ENCODE measurements around the gene STK38.

STK38 gene

GRCh38 chr6:36559011-36559793 lies 11.9 kb upstream of the STK38 start:
- TF ChIP-seq JUND (IDR thresholded peaks at IDR 0.05; ENCODE audit: low read depth): no peak
- in situ Hi-C loops (cut with HindIII; ENCODE audit: low pct_unique_long_range_greater_than_20kb, low sequenced_read_pairs): no loop called here

GRCh38 chr6:36556281-36556680 lies 9.0 kb upstream of the STK38 start:
- no peak for TF ChIP-seq JUND (IDR thresholded peaks at IDR 0.05; ENCODE audit: low read depth)
- DNase-seq (ENCODE audit: low read depth in 1 of 2, low spot score in 1 of 2): no peak
- in situ Hi-C loops (cut with HindIII; ENCODE audit: low pct_unique_long_range_greater_than_20kb, low sequenced_read_pairs): no loop called here

More at GRCh38 chr6:36559011-36559793, 11.9 kb upstream of the STK38 start:
- no peak for DNase-seq (ENCODE audit: low read depth in 1 of 2, low spot score in 1 of 2)

- in situ Hi-C loops (cut with HindIII; ENCODE audit: low pct_unique_long_range_greater_than_20kb, low sequenced_read_pairs): no loop called here
- no peak for DNase-seq (ENCODE audit: low read depth in 1 of 2, low spot score in 1 of 2)
- TF ChIP-seq JUND (IDR thresholded peaks at IDR 0.05; ENCODE audit: low read depth): no peak
Observed at GRCh38 chr6:36555750-36556252, 8.5 kb upstream of the STK38 start.

- in situ Hi-C loops (cut with HindIII; ENCODE audit: low pct_unique_long_range_greater_than_20kb, low sequenced_read_pairs): no loop called here
- TF ChIP-seq JUND (IDR thresholded peaks at IDR 0.05; ENCODE audit: low read depth): no peak
- no peak for DNase-seq (ENCODE audit: low read depth in 1 of 2, low spot score in 1 of 2)
Observed at GRCh38 chr6:36550473-36551000, 3.3 kb upstream of the STK38 start.

- TF ChIP-seq JUND (IDR thresholded peaks at IDR 0.05; ENCODE audit: low read depth): no peak
- in situ Hi-C loops (cut with HindIII; ENCODE audit: low pct_unique_long_range_greater_than_20kb, low sequenced_read_pairs): no loop called here
- no peak for DNase-seq (ENCODE audit: low read depth in 1 of 2, low spot score in 1 of 2)
Observed at GRCh38 chr6:36548401-36548743, 1.1 kb upstream of the STK38 start.

GRCh38 chr6:36547646-36548400 lies 544 bp upstream of the STK38 start:
- no peak for DNase-seq (ENCODE audit: low read depth in 1 of 2, low spot score in 1 of 2)
- no peak for TF ChIP-seq JUND (IDR thresholded peaks at IDR 0.05; ENCODE audit: low read depth)
- in situ Hi-C loops (cut with HindIII; ENCODE audit: low pct_unique_long_range_greater_than_20kb, low sequenced_read_pairs): no loop called here

- peak in 1 of 2 experiments; percentile 15 for DNase-seq (ENCODE audit: low read depth in 1 of 2, low spot score in 1 of 2)
- in situ Hi-C loops (cut with HindIII; ENCODE audit: low pct_unique_long_range_greater_than_20kb, low sequenced_read_pairs): no loop called here
- no peak for TF ChIP-seq JUND (IDR thresholded peaks at IDR 0.05; ENCODE audit: low read depth)
Observed at GRCh38 chr6:36546308-36546919, 865 bp downstream of the STK38 start.

GRCh38 chr6:36545767-36546307 lies 1.4 kb downstream of the STK38 start:
- no peak for TF ChIP-seq JUND (IDR thresholded peaks at IDR 0.05; ENCODE audit: low read depth)
- in situ Hi-C loops (cut with HindIII; ENCODE audit: low pct_unique_long_range_greater_than_20kb, low sequenced_read_pairs): no loop called here
- DNase-seq (ENCODE audit: low read depth in 1 of 2, low spot score in 1 of 2): no peak

GRCh38 chr6:36544228-36544627 lies 3.1 kb downstream of the STK38 start:
- TF ChIP-seq JUND (IDR thresholded peaks at IDR 0.05; ENCODE audit: low read depth): no peak
- in situ Hi-C loops (cut with HindIII; ENCODE audit: low pct_unique_long_range_greater_than_20kb, low sequenced_read_pairs): no loop called here
- no peak for DNase-seq (ENCODE audit: low read depth in 1 of 2, low spot score in 1 of 2)

GRCh38 chr6:36542041-36542440 lies 5.2 kb downstream of the STK38 start:
- TF ChIP-seq JUND (IDR thresholded peaks at IDR 0.05; ENCODE audit: low read depth): no peak
- in situ Hi-C loops (cut with HindIII; ENCODE audit: low pct_unique_long_range_greater_than_20kb, low sequenced_read_pairs): no loop called here
- no peak for DNase-seq (ENCODE audit: low read depth in 1 of 2, low spot score in 1 of 2)

- peak in 1 of 2 experiments; percentile 14 for DNase-seq (ENCODE audit: low read depth in 1 of 2, low spot score in 1 of 2)
- no peak for TF ChIP-seq JUND (IDR thresholded peaks at IDR 0.05; ENCODE audit: low read depth)
- in situ Hi-C loops (cut with HindIII; ENCODE audit: low pct_unique_long_range_greater_than_20kb, low sequenced_read_pairs): no loop called here
Observed at GRCh38 chr6:36539814-36540568, 7.3 kb downstream of the STK38 start.

Measured in T47D (cell line).